Measurements from ENCODE around the gene NME8.
A peak's percentile ranks its signal among the peaks of the same experiment; 100 is the strongest.

DNA sequence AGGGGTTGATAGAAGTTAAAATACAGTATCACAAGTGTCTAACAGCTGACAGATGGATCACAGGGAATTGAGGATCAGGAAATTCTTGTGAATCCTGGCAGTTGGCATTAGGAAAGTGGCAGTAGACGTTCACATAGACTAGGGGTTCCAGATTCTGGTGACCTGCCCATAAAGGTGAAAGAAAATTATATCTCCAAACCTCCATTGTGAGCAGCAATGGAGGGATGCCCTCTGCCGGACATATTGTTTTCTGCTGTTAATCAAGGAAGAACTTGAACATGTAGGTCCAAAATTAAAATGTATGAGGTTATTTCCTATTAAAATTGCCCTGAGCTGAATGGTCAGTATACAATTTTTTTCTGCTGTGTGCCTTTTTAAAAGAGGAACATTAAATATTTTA, 5.1 kb downstream of the NME8 start:
- TF ChIP-seq EZH2phosphoT487 (IDR thresholded peaks at IDR 0.05) (no peak), EZH2 (IDR thresholded peaks at IDR 0.05) (no peak)
- TF ChIP-seq, protein P1, sequence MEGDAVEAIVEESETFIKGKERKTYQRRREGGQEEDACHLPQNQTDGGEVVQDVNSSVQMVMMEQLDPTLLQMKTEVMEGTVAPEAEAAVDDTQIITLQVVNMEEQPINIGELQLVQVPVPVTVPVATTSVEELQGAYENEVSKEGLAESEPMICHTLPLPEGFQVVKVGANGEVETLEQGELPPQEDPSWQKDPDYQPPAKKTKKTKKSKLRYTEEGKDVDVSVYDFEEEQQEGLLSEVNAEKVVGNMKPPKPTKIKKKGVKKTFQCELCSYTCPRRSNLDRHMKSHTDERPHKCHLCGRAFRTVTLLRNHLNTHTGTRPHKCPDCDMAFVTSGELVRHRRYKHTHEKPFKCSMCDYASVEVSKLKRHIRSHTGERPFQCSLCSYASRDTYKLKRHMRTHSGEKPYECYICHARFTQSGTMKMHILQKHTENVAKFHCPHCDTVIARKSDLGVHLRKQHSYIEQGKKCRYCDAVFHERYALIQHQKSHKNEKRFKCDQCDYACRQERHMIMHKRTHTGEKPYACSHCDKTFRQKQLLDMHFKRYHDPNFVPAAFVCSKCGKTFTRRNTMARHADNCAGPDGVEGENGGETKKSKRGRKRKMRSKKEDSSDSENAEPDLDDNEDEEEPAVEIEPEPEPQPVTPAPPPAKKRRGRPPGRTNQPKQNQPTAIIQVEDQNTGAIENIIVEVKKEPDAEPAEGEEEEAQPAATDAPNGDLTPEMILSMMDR (IDR thresholded peaks at IDR 0.05): peak; percentile 49
